RWPE1 (cell line): ENCODE data around the gene HYAL1.
"Not testable (repeated sequence)": the region's sequence is repeated elsewhere in the genome, so short reads cannot be mapped to it uniquely, and the experiment has no call there.

Experiments used
- CTCF ChIA-PET: fragments of 350-600 bp; sonication (Branson Sonifier 250); formaldehyde crosslinking; extraction: SDS; loops from one replicate; lab custom pipeline; 2021; lab: Yijun Ruan, JAX
- POLR2A ChIA-PET: fragments of 400-600 bp; formaldehyde crosslinking; extraction: SDS; loops from one replicate; lab custom pipeline; 2020; ENCODE audit warnings: antibody characterized with exemption; ENCODE audit not compliant: low non-redundant PET; lab: Yijun Ruan, JAX
- DNase-seq: peaks from one replicate; pipeline ENCODE4 v3.0.0; 2012; ENCODE audit warnings: low spot score
- H3K27ac ChIP-seq: fragments of 450-650 bp; 2 replicates; pipeline ENCODE4 v1.5.1; 2017
- TF ChIP-seq, protein P1 (sequence below): fragments of 450-650 bp; conservative IDR thresholded peaks from 2 replicates; pipeline ENCODE4 v1.5.1; 2017; ENCODE audit warnings: low read depth, mild to moderate bottlenecking

The HYAL1 gene

DNA sequence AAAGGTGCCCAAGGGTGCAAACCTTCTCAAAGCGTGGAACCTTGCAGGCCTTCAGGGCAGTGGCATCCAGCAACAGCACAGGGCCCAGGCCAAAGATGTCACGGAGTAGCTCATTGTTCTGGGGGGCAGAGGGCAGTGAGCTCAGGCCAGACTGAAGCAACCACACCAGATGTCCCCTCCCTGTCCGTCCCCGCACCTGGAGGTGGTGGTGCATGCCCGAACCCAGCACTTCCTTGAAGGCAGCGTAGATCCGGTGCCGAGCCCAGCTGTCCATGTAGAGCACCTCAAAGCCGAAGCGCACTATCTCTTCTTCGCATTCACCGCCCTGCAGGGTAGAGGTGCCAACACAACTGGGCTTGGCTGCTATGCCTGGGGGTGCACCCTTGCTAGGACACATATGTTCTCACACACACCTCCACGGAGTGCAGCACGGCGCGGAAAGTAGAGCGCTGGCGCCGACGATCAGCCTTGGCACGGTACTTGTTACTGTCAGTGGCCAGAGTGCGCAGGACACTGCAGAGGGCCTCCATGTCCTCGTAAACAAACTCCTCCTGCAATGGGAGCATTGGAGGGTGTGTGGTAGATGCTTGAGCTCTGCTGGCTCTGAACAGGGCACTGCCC, 14.9 kb downstream of the HYAL1 start:
- ChIA-PET POLR2A (no interaction called here), CTCF (interaction anchor here (0.6 kb wide), 1 partner anchor 52 kb away, joined by 3 read pairs; the partner anchor contains the start of gene RASSF1)
- DNase-seq: no peak
- peak overlapping the region; percentile 93; the same call in 1 of the 2 replicates for H3K27ac ChIP-seq
- TF ChIP-seq, protein P1, sequence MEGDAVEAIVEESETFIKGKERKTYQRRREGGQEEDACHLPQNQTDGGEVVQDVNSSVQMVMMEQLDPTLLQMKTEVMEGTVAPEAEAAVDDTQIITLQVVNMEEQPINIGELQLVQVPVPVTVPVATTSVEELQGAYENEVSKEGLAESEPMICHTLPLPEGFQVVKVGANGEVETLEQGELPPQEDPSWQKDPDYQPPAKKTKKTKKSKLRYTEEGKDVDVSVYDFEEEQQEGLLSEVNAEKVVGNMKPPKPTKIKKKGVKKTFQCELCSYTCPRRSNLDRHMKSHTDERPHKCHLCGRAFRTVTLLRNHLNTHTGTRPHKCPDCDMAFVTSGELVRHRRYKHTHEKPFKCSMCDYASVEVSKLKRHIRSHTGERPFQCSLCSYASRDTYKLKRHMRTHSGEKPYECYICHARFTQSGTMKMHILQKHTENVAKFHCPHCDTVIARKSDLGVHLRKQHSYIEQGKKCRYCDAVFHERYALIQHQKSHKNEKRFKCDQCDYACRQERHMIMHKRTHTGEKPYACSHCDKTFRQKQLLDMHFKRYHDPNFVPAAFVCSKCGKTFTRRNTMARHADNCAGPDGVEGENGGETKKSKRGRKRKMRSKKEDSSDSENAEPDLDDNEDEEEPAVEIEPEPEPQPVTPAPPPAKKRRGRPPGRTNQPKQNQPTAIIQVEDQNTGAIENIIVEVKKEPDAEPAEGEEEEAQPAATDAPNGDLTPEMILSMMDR: no peak

- DNase-seq: no peak
- TF ChIP-seq, protein P1: no peak
- ChIA-PET POLR2A (no interaction called here), CTCF (no interaction called here)
- peak overlapping the region; percentile 93 for H3K27ac ChIP-seq
These were observed 16.1 kb downstream of the HYAL1 start for GRCh38 chr3:50287262-50287661.

DNA sequence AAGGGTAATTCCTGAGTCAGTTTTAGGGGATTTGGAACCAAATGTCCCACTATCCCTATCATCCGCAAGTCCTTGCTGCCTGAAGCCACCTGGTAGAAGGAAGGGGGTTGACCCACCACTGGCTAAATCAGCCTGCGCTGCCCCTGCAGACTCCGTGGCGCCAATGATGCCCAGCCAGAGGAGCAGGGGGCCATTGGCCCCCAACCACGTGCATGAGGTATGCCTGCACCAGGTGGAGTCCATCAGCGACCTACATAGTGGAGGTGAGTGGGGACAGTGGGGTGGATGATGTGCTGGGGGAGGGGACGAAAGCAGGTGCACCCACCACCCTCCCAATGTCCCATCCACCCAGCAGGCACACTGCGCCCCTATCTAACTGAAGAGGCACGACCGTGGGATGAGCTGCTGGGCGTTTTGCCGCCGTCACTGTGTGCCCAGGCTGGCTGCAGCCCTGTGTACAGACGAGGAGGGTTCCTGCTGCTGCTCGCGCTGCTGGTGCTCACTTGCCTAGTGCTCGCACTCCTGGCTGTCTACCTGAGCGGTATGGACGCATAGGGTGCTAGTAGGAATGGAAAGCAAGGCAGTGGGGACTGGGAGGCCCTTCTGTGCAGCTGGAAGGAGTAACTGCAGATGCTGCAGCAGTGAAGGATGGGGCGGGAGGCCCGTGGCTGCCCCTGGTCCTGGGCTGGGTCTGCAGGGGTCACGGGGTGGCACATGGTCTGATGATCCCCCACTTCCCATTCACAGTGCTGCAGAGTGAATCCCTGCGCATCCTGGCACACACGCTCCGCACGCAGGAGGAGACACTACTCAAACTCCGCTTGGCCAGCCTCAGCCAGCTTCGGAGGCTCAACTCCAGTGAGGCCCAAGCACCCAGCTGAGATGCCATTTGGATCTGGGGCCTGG, 16.8 kb downstream of the HYAL1 start:
- H3K27ac ChIP-seq: peak overlapping the region; percentile 93
- POLR2A ChIA-PET: no interaction called here
- no peak for DNase-seq
- CTCF ChIA-PET: no interaction called here
- TF ChIP-seq, protein P1: no peak

- DNase-seq, CTCF ChIA-PET: not testable (repeated sequence)
- peak overlapping the region; percentile 29; the same call in 1 of the 2 replicates for H3K27ac ChIP-seq
- POLR2A ChIA-PET: interaction anchor here (0.5 kb wide), 1 partner anchor 1399 kb away, joined by 6 read pairs; no protein-coding TSS in a partner anchor
These were observed 19.3 kb downstream of the HYAL1 start for GRCh38 chr3:50284121-50284520.

DNA sequence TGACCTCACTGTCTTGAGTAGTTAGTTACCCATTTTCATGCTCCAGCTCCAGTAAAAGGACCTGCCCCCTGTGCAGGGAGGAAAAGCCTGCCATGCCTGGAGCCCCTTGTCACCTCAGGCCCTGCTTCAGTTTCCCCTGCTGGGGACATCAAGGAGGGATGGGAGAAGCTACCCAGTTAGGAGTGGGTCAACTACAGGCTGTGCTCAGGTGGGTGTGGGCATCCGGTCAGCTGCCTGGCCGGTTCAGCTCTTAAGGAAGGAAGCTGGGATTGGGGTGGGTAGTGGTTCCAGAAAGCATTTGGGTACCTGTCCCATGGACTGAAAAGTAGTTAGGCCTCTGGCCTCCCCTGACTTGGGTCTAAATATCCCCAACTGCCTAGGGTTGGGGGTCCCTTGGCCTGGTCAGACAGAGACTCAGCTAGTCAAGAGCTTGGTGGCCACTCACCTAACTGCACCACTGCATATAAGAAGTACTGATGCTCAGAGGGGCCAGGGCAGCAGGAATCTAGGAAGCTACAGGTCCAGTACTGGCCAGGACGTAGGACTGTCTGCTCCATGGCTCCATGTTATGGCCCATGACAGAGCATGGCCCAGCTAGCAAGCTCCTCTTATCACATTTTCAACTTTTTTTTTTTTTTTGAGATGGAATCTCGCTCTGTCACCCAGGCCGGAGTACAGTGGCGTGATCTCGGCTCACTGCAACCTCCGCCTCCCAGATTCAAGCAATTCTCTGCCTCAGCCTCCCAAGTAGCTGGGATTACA, 23.9 kb downstream of the HYAL1 start:
- TF ChIP-seq, protein P1: no peak
- ChIA-PET CTCF (interaction anchor here (0.6 to 0.7 kb wide), 3 partner anchors 53 to 69 kb away, joined by 3 read pairs; no protein-coding TSS in a partner anchor), POLR2A (interaction anchor here (0.6 kb wide), 1 partner anchor 52 kb away, joined by 6 read pairs; no protein-coding TSS in a partner anchor)
- H3K27ac ChIP-seq: peak overlapping the region; percentile 6; the same call in 1 of the 2 replicates
- DNase-seq: no peak

- DNase-seq: no peak
- TF ChIP-seq, protein P1: no peak
- CTCF ChIA-PET: no interaction called here
- POLR2A ChIA-PET: no interaction called here
- peak within 1 kb of the TSS; percentile 27 for H3K27ac ChIP-seq
These were observed 24.5 kb downstream of the HYAL1 start, which contains the start of gene LSMEM2 for GRCh38 chr3:50278880-50279224. Gene LSMEM2, plus strand, starts transcription at chr3:50279087. Its CDS starts 27 bp downstream, at chr3:50279114.
